Mesendoderm (in vitro differentiated cells): ENCODE results near the gene DMXL2.

Experiments used
- DNase-seq: peaks from one replicate; pipeline ENCODE4 v3.0.0; 2013
- H2AK5ac ChIP-seq: 2 replicates; pipeline ENCODE4 v1.6.1; 2013; ENCODE audit warnings: low read length, inconsistent platforms
- H2BK120ac ChIP-seq: 2 replicates; pipeline ENCODE4 v1.6.1; 2013; ENCODE audit warnings: low read depth, mild to moderate bottlenecking, low read length, moderate library complexity, mixed read lengths
- H2BK15ac ChIP-seq: replicated peaks from 2 replicates; pipeline ENCODE4 v1.6.1; 2013; ENCODE audit warnings: low read depth, mild to moderate bottlenecking, moderate library complexity
- H2BK5ac ChIP-seq: 2 replicates; pipeline ENCODE4 v1.6.1; 2013; ENCODE audit warnings: low read length, inconsistent platforms
- H3K18ac ChIP-seq: 2 replicates; pipeline ENCODE4 v1.6.1; 2013; ENCODE audit warnings: mild to moderate bottlenecking, low read length, mixed read lengths
- H3K23ac ChIP-seq: one replicate; pipeline ENCODE4 v1.6.1; 2013; ENCODE audit warnings: low read length
- H3K27ac ChIP-seq: 2 replicates; pipeline ENCODE4 v1.5.1; 2013; ENCODE audit warnings: low read depth, mild to moderate bottlenecking, inconsistent platforms, low read length, moderate library complexity
- H3K27me3 ChIP-seq: 2 replicates; pipeline ENCODE4 v1.6.1; 2013; ENCODE audit warnings: low read length, control low read depth, mild to moderate bottlenecking, inconsistent platforms; ENCODE audit not compliant: insufficient read depth, poor library complexity
- H3K36me3 ChIP-seq: 2 replicates; pipeline ENCODE4 v1.6.1; 2013; ENCODE audit warnings: low read length, inconsistent platforms; ENCODE audit not compliant: control insufficient read depth, insufficient read depth
- H3K4ac ChIP-seq: one replicate; pipeline ENCODE4 v1.6.1; 2013; ENCODE audit warnings: low read depth, mild to moderate bottlenecking, low read length, moderate library complexity
- H3K4me1 ChIP-seq: 2 replicates; pipeline ENCODE4 v1.6.1; 2013; ENCODE audit warnings: low read depth, low read length, inconsistent platforms; ENCODE audit not compliant: control insufficient read depth
- H3K4me2 ChIP-seq: 2 replicates; pipeline ENCODE4 v1.6.1; 2013; ENCODE audit warnings: low read length
- H3K4me3 ChIP-seq: 2 replicates; pipeline ENCODE4 v1.5.1; 2013; ENCODE audit warnings: mild to moderate bottlenecking, low read length
- H3K56ac ChIP-seq: one replicate; pipeline ENCODE4 v1.6.1; 2013; ENCODE audit warnings: low read length
- H3K79me1 ChIP-seq: 2 replicates; pipeline ENCODE4 v1.6.1; 2013; ENCODE audit warnings: low read length, inconsistent platforms
- H3K79me2 ChIP-seq: 2 replicates; pipeline ENCODE4 v1.6.1; 2013; ENCODE audit warnings: mild to moderate bottlenecking, low read length; ENCODE audit not compliant: control insufficient read depth, insufficient read depth
- H3K9ac ChIP-seq: 2 replicates; pipeline ENCODE4 v1.6.1; 2013; ENCODE audit warnings: low read length, inconsistent platforms
- H4K5ac ChIP-seq: one replicate; pipeline ENCODE4 v1.6.1; 2013; ENCODE audit warnings: low read length
- H4K8ac ChIP-seq: one replicate; pipeline ENCODE4 v1.6.1; 2013; ENCODE audit warnings: low read depth, mild to moderate bottlenecking, control low read depth, low read length, moderate library complexity
- WGBS: extraction: QIAGEN DNeasy Blood & Tissue Kit; methylation state at CpG from one replicate; pipeline ENCODE4 v1.1.7; 2013; ENCODE audit warnings: low lambda C conversion rate, missing lambda C conversion rate; ENCODE audit not compliant: insufficient coverage; ENCODE audit errors: extremely low coverage; 5-methylcytosine and 5-hydroxymethylcytosine counted together

DMXL2 gene

DNA sequence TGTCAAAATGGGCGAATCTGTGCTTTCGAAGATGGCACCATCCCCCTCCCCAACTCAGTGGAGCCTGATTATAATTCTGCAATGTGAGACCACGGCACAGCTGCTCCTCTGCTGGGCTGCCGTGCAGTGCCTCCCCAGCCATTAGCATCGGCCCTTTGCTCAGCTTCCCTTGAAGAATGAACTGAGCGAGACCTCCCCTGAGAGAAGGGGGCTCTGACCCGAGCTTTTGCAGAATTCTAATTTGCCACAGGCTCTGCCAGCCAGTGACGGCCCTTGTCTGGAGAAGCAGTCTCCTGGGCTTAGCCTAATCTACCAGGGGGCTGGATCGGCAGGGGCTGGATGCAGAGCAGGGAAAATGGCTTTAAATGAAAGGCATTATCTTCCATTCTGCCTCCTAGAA lies 223.9 kb downstream of the DMXL2 start:
- no peaks in the 10 kb centered on the region for H3K79me2 ChIP-seq
- WGBS = no CpG with 5 or more reads among the region's 9 CpGs

More for the DNA sequence above, 223.9 kb downstream of the DMXL2 start:
- Histone ChIP-seq H3K4ac (no peak overlapping the region), H3K36me3 (no peaks in the 10 kb centered on the region), H3K56ac (no peak overlapping the region), H3K4me3 (no peak overlapping the region), H3K4me2 (no peak overlapping the region), H4K5ac (no peak overlapping the region), H2BK120ac (no peak overlapping the region), H3K27ac (no peak overlapping the region), H4K8ac (no peak overlapping the region), H3K27me3 (no peaks in the 10 kb centered on the region), H3K23ac (no peak overlapping the region), H3K4me1 (no peaks in the 10 kb centered on the region), H2BK5ac (no peak overlapping the region), H3K9ac (no peak overlapping the region), H3K79me1 (no peaks in the 10 kb centered on the region), H3K18ac (no peak overlapping the region), H2BK15ac (no peak overlapping the region), H2AK5ac (no peak overlapping the region)
- no peak for DNase-seq
